GM12892 (cell line): ENCODE results near the gene CAMK2G.

ENCODE experiments used
- POLR2A ChIP-seq: IDR thresholded peaks from 2 replicates; pipeline ENCODE4 v1.6.1; 2011; ENCODE audit warnings: low read depth, low read length, control low read depth
- POLR2AphosphoS5 ChIP-seq: IDR thresholded peaks from 2 replicates; pipeline ENCODE4 v1.6.1; 2011; ENCODE audit warnings: low read depth, low read length, control low read depth
- TAF1 ChIP-seq: IDR thresholded peaks from 2 replicates; pipeline ENCODE4 v1.6.1; 2011; ENCODE audit warnings: low read depth, mild to moderate bottlenecking, control low read depth, low read length, borderline replicate concordance

- TF ChIP-seq POLR2AphosphoS5, result no peak
- TF ChIP-seq POLR2A, result no peak
- TF ChIP-seq TAF1, result no peak
Measured at GRCh38 chr10:73823391-73823790, 51.0 kb downstream of the CAMK2G start.
